ENCODE results near the gene RNU5B-1.
"Not testable (repeated sequence)": the region's sequence is repeated elsewhere in the genome, so short reads cannot be mapped to it uniquely, and the experiment has no call there.

Gene RNU5B-1

DNA sequence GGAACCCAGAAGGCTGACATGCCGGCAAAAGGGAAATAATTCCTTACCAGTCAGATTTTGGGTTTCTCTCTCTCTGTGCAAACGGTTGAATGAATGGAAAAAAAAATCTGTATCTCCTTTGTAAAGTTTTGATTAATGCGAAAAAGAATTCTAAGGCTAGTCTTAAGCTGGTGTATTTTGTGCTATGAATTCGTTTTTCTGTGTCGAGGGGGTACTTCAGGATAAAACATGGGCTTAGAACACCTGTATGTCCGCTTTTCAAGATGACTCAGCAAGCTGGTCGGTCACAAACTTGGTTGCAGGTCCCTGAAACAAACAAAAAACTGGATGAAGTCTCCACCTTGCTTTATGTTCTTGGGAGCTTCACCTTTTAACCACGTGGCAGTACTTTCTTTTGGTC is 44.9 kb downstream of the RNU5B-1 start:
- Histone ChIP-seq H3K9me3 (ENCODE audit: severe bottlenecking) (peaks cover 7% of the 10 kb centered on the region), H3K4me3 (ENCODE audit: low read depth, low read length) (no peak overlapping the region), H3K27me3 (ENCODE audit: insufficient read depth, low read depth, severe bottlenecking) (no peaks in the 10 kb centered on the region), H3K27ac (no peak overlapping the region), H3K36me3 (no peaks in the 10 kb centered on the region)
- no peak for DNase-seq
- TF ChIP-seq, protein P1, sequence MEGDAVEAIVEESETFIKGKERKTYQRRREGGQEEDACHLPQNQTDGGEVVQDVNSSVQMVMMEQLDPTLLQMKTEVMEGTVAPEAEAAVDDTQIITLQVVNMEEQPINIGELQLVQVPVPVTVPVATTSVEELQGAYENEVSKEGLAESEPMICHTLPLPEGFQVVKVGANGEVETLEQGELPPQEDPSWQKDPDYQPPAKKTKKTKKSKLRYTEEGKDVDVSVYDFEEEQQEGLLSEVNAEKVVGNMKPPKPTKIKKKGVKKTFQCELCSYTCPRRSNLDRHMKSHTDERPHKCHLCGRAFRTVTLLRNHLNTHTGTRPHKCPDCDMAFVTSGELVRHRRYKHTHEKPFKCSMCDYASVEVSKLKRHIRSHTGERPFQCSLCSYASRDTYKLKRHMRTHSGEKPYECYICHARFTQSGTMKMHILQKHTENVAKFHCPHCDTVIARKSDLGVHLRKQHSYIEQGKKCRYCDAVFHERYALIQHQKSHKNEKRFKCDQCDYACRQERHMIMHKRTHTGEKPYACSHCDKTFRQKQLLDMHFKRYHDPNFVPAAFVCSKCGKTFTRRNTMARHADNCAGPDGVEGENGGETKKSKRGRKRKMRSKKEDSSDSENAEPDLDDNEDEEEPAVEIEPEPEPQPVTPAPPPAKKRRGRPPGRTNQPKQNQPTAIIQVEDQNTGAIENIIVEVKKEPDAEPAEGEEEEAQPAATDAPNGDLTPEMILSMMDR (IDR thresholded peaks at IDR 0.05; ENCODE audit: low read depth, low read length): no peak

DNA sequence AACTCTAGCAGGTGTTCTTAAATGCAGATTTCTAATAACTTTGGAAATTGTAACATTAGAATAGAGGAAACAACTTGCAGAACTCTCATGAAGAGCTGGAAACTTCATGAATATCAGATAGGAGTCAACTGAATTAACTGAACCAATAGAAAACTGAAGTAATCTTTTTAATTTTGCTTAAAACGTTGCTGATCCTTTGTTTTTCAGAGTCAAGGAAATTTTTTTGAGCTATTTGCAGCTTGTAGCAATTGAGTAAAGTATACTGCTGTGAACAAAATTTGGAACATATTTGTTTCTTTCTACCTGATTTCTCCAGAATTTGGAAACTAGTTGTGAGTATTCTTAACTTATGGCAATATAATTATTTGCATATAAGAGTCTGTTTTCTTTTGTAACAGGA is 47.5 kb downstream of the RNU5B-1 start:
- not testable (repeated sequence) for DNase-seq; H3K4me3 ChIP-seq (ENCODE audit: low read depth, low read length); H3K27ac ChIP-seq; H3K9me3 ChIP-seq (ENCODE audit: severe bottlenecking); H3K36me3 ChIP-seq; H3K27me3 ChIP-seq (ENCODE audit: insufficient read depth, low read depth, severe bottlenecking)

Measured in WERI-Rb-1 (cell line).